Subcutaneous abdominal adipose tissue (tissue), 5 donors: Measurements from ENCODE around the gene DAPL1.

Experiments used
- H3K27ac ChIP-seq: one replicate; pipeline ENCODE4 v1.7.0; 2013; ENCODE audit warnings: low read depth, mild to moderate bottlenecking, inconsistent platforms, low read length, moderate library complexity
- H3K27me3 ChIP-seq, 5 donors: one replicate each; pipeline ENCODE4 v1.7.0; 2013; ENCODE audit warnings: low read length in 5 of 5, inconsistent platforms in 1 of 5; ENCODE audit not compliant: control insufficient read depth in 5 of 5, insufficient read depth in 4 of 5
- H3K36me3 ChIP-seq, 5 donors: one replicate each; pipeline ENCODE4 v1.7.0; 2013; ENCODE audit warnings: low read length in 5 of 5; ENCODE audit not compliant: control insufficient read depth in 5 of 5, insufficient read depth in 5 of 5
- H3K4me1 ChIP-seq, 5 donors: one replicate each; pipeline ENCODE4 v1.7.0; 2013; ENCODE audit warnings: low read length in 5 of 5, mild to moderate bottlenecking in 3 of 5, moderate library complexity in 1 of 5; ENCODE audit not compliant: control insufficient read depth in 5 of 5, insufficient read depth in 5 of 5
- H3K4me3 ChIP-seq, 5 donors: one replicate each; pipeline ENCODE4 v1.7.0; 2013; ENCODE audit warnings: low read length in 5 of 5, low read depth in 1 of 5
- H3K9ac ChIP-seq, 5 donors: one replicate each; pipeline ENCODE4 v1.7.0; 2013; ENCODE audit warnings: low read length in 5 of 5, mild to moderate bottlenecking in 4 of 5, moderate library complexity in 3 of 5
- H3K9me3 ChIP-seq, 5 donors: one replicate each; pipeline ENCODE4 v1.7.0; 2013; ENCODE audit warnings: low read length in 5 of 5; ENCODE audit not compliant: control insufficient read depth in 5 of 5
- donor health status: healthy.
- donor health status: healthy.
- donor health status: healthy.
- donor health status: healthy.
- donor health status: healthy.

DAPL1 gene, protein sequence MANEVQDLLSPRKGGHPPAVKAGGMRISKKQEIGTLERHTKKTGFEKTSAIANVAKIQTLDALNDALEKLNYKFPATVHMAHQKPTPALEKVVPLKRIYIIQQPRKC

DNA sequence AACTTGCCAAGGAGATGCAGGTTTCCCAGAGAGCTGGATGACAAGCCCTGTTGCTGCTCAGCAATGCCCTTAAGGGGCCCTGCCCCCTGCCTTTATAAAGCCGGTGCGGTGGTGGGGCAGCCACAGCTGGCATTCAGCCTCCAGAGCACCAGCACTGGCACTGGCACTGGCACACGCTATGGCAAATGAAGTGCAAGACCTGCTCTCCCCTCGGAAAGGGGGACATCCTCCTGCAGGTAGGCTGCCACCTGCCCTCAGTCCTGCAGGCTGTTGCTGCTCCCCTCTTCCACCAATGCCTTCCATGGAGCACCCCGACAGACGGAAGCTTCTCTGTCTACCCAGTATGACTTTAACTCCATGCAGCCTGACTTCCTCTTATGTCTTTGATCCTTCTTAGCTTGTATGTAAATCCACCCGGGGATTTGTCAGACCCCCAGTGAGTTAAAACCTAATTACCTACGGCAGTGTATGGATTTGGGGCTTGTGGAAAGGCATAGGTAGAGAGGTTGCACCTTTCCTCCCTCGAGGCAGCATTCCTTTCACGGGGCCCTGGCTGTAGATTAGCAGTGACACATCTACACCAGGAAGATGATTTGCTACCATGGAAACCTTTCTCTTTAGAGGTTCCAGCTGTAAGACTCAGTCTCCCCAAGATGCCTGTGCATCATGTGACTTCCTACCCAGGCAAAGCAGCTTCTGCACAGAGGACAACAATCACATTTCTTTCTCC, at the start of gene DAPL1:
TSS of gene DAPL1 (plus strand) at position 123 of the 730 bp plus-strand sequence. CDS start at position 179, 56 bp downstream.
- Histone ChIP-seq H3K4me3 (no peak within 1 kb of the TSS), H3K27ac (no peak within 1 kb of the TSS), H3K9me3 (no peaks in the 10 kb centered on the region), H3K9ac (no peak within 1 kb of the TSS), H3K27me3 (peaks cover 0 to 3% (median 0%) of the 10 kb centered on the region in 5 donors), H3K36me3 (no peaks in the 10 kb centered on the region), H3K4me1 (peaks cover 0 to 2% (median 0%) of the 10 kb centered on the region in 5 donors)

DNA sequence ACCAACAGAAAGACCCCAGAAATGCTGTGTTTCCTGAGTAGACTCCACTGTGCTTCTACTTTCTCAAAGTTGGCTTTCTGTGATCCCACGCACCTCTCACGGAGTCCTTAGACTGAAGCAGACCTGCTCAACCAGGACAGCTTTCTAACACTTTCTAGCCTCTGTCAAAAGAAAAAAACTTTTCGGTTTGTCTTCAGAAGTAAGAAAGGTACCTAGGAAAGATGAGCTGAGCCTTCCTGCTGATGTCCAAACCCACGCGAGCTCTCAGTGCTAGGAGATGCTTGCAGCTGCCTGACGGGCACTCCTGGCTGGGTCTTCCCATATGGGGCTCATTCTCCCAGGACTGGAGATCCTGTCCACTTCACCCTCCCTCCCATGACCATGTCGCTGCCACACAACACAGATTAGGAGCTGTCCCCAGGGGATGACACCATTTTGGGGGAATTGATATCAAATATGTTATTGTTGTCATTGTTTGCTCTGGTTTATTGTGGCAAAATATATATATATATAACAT, 49.2 kb upstream of the DAPL1 start:
- Histone ChIP-seq H3K4me1 (peaks cover 0 to 44% (median 0%) of the 10 kb centered on the region in 5 donors), H3K27me3 (peaks cover 0 to 21% (median 8%) of the 10 kb centered on the region in 5 donors), H3K4me3 (no peak overlapping the region), H3K9me3 (no peaks in the 10 kb centered on the region), H3K27ac (peak overlapping the region; percentile 37), H3K36me3 (no peaks in the 10 kb centered on the region), H3K9ac (no peak overlapping the region)

DNA sequence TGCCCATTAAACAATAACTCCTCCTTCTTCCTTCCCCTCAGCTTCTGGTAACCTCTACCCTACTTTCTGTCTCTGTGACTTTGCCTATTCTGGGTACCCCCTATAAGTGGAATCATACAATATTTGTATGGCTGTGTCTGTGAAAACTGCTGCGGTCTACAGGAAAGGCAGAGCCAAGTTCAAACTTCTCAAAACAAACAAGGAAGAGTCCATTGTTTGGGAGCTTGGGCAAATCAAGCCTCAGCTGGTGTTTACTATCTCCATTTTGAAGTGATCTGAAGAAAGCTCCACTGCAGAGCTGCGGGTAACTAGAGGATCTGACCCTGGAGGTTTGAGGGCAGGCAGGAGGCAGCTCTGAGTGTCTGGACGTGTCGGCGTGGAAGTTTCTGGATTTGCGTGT, 48.6 kb upstream of the DAPL1 start:
- H3K4me1 ChIP-seq = peaks cover 0 to 38% (median 0%) of the 10 kb centered on the region in 5 donors
- peaks cover 0 to 21% (median 8%) of the 10 kb centered on the region in 5 donors for H3K27me3 ChIP-seq
- no peaks in the 10 kb centered on the region for H3K36me3 ChIP-seq
- H3K9me3 ChIP-seq = no peaks in the 10 kb centered on the region
- no peak overlapping the region for H3K27ac ChIP-seq
- H3K9ac ChIP-seq = no peak overlapping the region
- no peak overlapping the region for H3K4me3 ChIP-seq

DNA sequence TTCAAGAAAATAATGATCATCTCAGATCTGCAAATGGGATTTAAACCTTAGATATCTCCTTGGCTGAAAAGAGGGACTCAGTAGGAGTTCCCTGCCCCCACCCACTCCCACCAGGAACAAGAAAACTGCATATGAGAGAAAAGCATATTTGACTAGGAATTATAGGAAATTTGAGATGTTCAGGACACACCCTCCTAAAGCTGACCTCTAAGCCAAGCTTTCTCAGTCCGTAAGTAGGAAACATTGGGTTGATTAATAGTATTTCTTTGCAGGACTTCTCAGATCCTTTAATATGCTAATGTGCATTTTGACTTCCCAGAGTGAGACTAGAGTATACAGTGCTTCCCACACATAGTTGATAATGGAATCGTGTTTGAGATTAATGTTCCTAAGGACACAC, 47.8 kb upstream of the DAPL1 start:
- H3K36me3 ChIP-seq = no peaks in the 10 kb centered on the region
- H3K9me3 ChIP-seq = no peaks in the 10 kb centered on the region
- no peak overlapping the region for H3K4me3 ChIP-seq
- no peak overlapping the region for H3K27ac ChIP-seq
- peaks cover 0 to 21% (median 8%) of the 10 kb centered on the region in 5 donors for H3K27me3 ChIP-seq
- peaks cover 0 to 31% (median 0%) of the 10 kb centered on the region in 5 donors for H3K4me1 ChIP-seq
- H3K9ac ChIP-seq = no peak overlapping the region

DNA sequence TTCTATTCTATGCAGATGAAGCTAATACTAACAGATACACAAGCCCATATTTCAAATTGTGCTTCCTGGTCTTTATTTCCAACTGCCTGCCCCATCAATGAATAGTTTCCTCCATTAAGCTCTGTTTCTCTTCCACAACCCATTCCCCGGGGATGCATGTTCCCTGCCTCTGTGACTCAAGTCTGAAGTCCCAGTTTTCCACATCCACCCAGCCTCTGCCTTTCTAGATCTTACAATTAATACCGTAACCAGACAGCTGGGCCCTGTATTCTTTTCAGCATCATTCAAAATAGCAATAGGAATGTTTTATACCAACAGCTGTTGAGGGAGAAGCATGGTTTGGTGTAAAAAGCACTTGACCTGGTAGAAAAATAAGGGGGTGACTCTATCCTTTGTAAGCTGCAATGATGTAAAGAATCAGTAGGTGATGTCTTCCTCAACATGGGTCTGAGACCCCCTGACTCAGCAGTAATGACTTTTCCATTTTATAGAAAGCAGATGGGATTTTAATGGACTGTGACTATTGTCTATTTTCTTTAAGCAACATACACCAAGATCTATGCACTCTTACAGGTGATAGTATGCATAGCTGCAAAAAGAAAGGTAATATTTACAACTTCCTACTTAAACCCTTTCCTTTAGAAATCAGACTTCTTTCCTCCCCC, 46.1 kb upstream of the DAPL1 start:
- Histone ChIP-seq H3K4me3 (no peak overlapping the region), H3K36me3 (no peaks in the 10 kb centered on the region), H3K9ac (no peak overlapping the region), H3K4me1 (peaks cover 5 to 29% (median 7%) of the 10 kb centered on the region in 5 donors), H3K27me3 (peaks cover 0 to 19% (median 7%) of the 10 kb centered on the region in 5 donors), H3K27ac (no peak overlapping the region), H3K9me3 (no peaks in the 10 kb centered on the region)

DNA sequence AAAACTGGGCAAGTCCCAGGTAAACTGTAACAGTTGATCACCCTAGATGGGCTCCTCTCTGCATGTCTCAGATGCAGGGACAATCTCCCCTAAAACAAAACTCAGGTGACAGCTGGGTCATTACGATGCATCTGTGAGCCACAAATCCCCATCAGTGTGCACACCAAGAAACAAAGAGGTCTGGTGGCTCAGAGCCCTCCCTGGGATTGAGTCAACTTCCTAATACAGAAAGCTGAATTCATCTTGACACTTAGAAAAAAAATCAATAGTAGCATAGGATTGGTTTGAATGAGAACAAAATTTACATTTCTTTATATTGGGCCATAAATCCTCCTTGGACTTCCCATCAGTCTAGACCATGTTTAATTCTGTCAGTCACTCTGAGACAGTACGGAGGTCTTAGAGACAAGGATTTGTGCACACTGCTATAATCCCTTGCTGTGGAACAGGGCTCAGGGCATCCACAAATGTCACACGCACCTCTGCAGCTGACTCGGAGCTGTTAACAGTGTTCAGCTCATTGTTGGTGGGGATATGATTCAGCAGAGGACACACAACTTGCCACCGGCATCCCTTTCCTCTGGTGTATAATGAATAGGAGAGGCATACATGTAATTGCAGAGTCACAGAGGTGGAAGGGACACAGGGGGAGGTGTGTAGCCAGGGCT, 44.5 kb upstream of the DAPL1 start:
- no peak overlapping the region for H3K9ac ChIP-seq
- H3K9me3 ChIP-seq = no peaks in the 10 kb centered on the region
- no peak overlapping the region for H3K4me3 ChIP-seq
- H3K4me1 ChIP-seq = peaks cover 5 to 24% (median 9%) of the 10 kb centered on the region in 5 donors
- H3K27ac ChIP-seq = no peak overlapping the region
- peaks cover 0 to 13% (median 2%) of the 10 kb centered on the region in 5 donors for H3K27me3 ChIP-seq
- no peaks in the 10 kb centered on the region for H3K36me3 ChIP-seq

DNA sequence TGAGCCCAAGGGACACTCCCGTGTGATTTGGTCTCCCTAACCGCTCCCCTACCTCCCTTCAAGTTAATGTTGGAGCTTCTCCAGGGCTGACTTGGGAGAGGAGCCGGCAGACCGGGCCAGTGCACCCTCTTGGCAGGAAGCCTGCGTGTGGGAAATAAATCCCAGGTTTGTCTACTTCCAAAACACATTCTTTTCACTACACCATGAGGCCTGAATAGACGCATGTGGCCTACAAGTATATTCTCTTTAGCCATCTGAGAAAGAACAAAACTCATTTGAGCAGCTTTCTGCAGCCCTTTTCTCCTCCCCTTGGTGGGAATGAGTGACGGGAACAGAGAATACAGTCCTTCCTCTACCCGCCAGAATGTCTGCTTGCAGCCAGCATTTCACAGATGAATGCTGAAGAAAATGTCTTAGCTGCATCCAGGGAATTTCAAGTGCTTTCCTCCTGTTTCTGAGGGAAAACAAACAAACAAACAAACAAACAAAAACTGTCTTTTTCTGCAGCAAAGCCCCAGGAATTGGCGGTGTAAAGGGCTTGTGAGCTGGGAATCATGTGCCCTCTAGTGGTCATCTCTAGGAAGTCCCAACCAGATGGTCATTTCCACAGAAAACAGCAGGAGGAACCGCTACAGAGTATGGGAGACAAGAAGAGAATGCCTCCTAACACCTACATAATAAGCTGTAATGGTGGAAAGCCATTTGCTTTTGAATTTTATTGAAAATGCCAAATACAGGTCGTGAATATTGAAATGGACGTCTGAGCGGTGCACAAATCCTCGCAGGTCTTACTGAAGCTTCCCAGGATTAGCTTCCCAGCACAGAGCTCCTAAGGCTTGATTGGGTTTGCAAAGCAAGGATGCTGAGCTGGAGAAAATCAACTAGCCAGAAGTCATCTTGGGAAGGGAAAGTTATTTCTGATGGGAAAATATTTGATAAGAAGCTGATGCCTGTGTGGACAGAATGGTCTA, 41.2 kb upstream of the DAPL1 start:
- peaks cover 0 to 5% (median 0%) of the 10 kb centered on the region in 5 donors for H3K9me3 ChIP-seq
- no peaks in the 10 kb centered on the region for H3K36me3 ChIP-seq
- peak overlapping the region; percentile 41 to 61 (median 57) for H3K4me3 ChIP-seq
- H3K9ac ChIP-seq = peak overlapping the region in 2 of 5 donors; percentile 20 to 25
- H3K27ac ChIP-seq = no peak overlapping the region
- H3K4me1 ChIP-seq = peaks cover 5 to 13% (median 9%) of the 10 kb centered on the region in 5 donors
- no peaks in the 10 kb centered on the region for H3K27me3 ChIP-seq

DNA sequence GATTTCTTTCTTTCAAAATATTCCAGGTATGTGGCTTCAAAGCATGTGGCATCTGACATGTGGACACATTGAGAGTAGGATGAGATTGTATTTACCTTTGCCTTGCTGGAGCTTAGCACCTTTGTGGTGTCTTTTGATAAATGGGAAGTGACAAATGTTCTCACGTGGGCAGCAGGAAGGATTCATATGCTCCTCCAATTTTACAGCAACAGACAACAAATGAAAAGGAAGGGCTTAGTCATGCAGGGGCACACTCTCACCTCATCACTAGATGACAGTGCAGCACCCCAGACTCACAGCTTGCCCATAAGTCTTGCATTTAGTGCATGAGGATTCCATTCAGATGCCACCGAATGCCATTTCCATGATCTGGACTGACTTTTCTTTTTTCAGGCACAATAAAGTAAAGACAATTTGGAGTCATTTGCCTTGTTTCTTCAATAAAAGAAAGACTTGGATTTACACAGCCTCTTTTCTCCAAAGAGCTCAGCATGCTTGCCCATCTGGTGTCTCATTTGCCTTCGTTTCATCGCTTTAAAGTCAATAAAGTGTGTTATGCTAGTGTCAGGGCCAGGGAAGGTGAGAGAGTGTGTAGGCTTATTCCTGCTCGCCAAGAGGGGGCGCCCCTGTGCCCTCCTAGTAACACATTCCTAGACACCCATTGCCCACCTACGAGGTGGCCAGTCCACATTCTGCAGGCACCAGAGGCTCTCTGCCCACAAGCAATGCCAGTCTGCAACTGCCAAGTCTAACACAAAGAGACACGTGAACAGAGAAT, 39.6 kb upstream of the DAPL1 start:
- peaks cover 5 to 13% (median 9%) of the 10 kb centered on the region in 5 donors for H3K4me1 ChIP-seq
- no peak overlapping the region for H3K27ac ChIP-seq
- H3K36me3 ChIP-seq = no peaks in the 10 kb centered on the region
- H3K9me3 ChIP-seq = peaks cover 0 to 5% (median 0%) of the 10 kb centered on the region in 5 donors
- no peaks in the 10 kb centered on the region for H3K27me3 ChIP-seq
- no peak overlapping the region for H3K9ac ChIP-seq
- no peak overlapping the region for H3K4me3 ChIP-seq
